OCI-LY7 (cell line): Measurements from ENCODE around the gene SUV39H1. TPM values are rescaled to one million over a fixed set of nuclear protein-coding genes. Genes with fewer than 3 reads are reported as not detected.
A peak's percentile ranks its signal among the peaks of the same experiment; 100 is the strongest.

Experiments used
- BruUV-seq: library from RNA; stranded (reverse); fragments of 400-500 nt; replicated peaks from 2 replicates; lab custom pipeline; 2021; lab: Mats Ljungman, UMichigan
- CTCF ChIA-PET: fragments of 300-600 bp; sonication (Branson Sonifier 250); formaldehyde crosslinking; loops from one replicate; lab custom pipeline; 2022; ENCODE audit warnings: antibody characterized with exemption; ENCODE audit not compliant: unreplicated experiment; lab: Charles Lee
- POLR2A ChIA-PET: fragments of 300-600 bp; sonication (Branson Sonifier 250); formaldehyde crosslinking; loops from one replicate; lab custom pipeline; 2022; ENCODE audit warnings: antibody characterized with exemption; lab: Charles Lee
- DNase-seq: peaks from one replicate; pipeline ENCODE4 v3.0.0-alpha.2; 2015; ENCODE audit warnings: low spot score
- H2AFZ ChIP-seq: fragments of 200-600 bp; sonication (generic), shearing (Covaris generic); 2 replicates; pipeline ENCODE4 v1.6.1; 2014; ENCODE audit warnings: mild to moderate bottlenecking, antibody characterized with exemption, low read length, moderate library complexity
- H3K27ac ChIP-seq: fragments of 200-600 bp; sonication (generic); 2 replicates; pipeline ENCODE4 v1.5.1; 2014; ENCODE audit warnings: mixed run types, low read depth, mild to moderate bottlenecking, moderate library complexity, low read length, inconsistent platforms; ENCODE audit not compliant: poor library complexity, severe bottlenecking
- H3K36me3 ChIP-seq: fragments of 200-600 bp; sonication (generic); 2 replicates; pipeline ENCODE4 v1.6.1; 2014; ENCODE audit warnings: mild to moderate bottlenecking, antibody characterized with exemption, low read length, moderate library complexity, mixed read lengths; ENCODE audit not compliant: insufficient read depth
- H3K4me1 ChIP-seq: fragments of 200-600 bp; sonication (generic); 2 replicates; pipeline ENCODE4 v1.5.1; 2014; ENCODE audit warnings: mild to moderate bottlenecking, low read length; ENCODE audit not compliant: insufficient read depth, poor library complexity, severe bottlenecking
- H3K4me2 ChIP-seq: fragments of 200-600 bp; sonication (generic); 2 replicates; pipeline ENCODE4 v1.6.1; 2014; ENCODE audit warnings: mild to moderate bottlenecking, low read length
- H3K4me3 ChIP-seq: fragments of 200-600 bp; sonication (generic); 2 replicates; pipeline ENCODE4 v1.5.1; 2014; ENCODE audit warnings: mild to moderate bottlenecking, low read depth, low read length; ENCODE audit not compliant: poor library complexity, severe bottlenecking
- H3K79me2 ChIP-seq: fragments of 200-600 bp; sonication (generic); 2 replicates; pipeline ENCODE4 v1.6.1; 2016; ENCODE audit warnings: low read depth, mild to moderate bottlenecking, low read length, moderate library complexity, mixed read lengths; ENCODE audit not compliant: insufficient read depth
- H3K9me2 ChIP-seq: fragments of 200-600 bp; sonication (generic); 2 replicates; pipeline ENCODE4 v1.6.1; 2016; ENCODE audit warnings: mild to moderate bottlenecking, low read length, mixed read lengths; ENCODE audit not compliant: insufficient read depth
- H3K9me3 ChIP-seq: fragments of 200-600 bp; sonication (generic); 2 replicates; pipeline ENCODE4 v1.6.1; 2014; ENCODE audit warnings: mild to moderate bottlenecking, mixed run types, low read length, mixed read lengths
- H4K20me1 ChIP-seq: fragments of 200-600 bp; sonication (generic); 2 replicates; pipeline ENCODE4 v1.6.1; 2014; ENCODE audit warnings: mild to moderate bottlenecking, antibody characterized with exemption, low read length, moderate library complexity, mixed read lengths; ENCODE audit not compliant: insufficient read depth
- EZH2phosphoT487 ChIP-seq: fragments of 200-600 bp; sonication (generic); IDR thresholded peaks from 2 replicates; pipeline ENCODE4 v1.6.1; 2018; ENCODE audit warnings: low read depth, borderline replicate concordance, mild to moderate bottlenecking, mixed run types, antibody characterized with exemption, low read length, moderate library complexity, mixed read lengths
- intact Hi-C: fragments of 100-400 bp; cut with micrococcal nuclease; formaldehyde crosslinking; loops from one replicate; pipeline ENCODE4 v1.10.0; 2022; ENCODE audit not compliant: unreplicated experiment
- total RNA-seq, 2 experiments: library from RNA; depleted of rRNA in 1 of 2; stranded (reverse); fragments of >200 nt in 1 of 2; shearing (Covaris generic) in 1 of 2; gene quantifications; 2 replicates each; pipeline ENCODE4 v1.2.3, GENCODE V29; 2014 to 2022
- TF ChIP-seq, protein P1 (sequence below): fragments of 200-600 bp; sonication (generic); conservative IDR thresholded peaks from 2 replicates; pipeline ENCODE4 v1.5.1; 2014; ENCODE audit warnings: mild to moderate bottlenecking, antibody characterized with exemption, low read length, moderate library complexity, mixed read lengths

Gene SUV39H1
- total RNA-seq, 2 experiments from 2014 or later: 27.0 to 34.2 TPM

DNA sequence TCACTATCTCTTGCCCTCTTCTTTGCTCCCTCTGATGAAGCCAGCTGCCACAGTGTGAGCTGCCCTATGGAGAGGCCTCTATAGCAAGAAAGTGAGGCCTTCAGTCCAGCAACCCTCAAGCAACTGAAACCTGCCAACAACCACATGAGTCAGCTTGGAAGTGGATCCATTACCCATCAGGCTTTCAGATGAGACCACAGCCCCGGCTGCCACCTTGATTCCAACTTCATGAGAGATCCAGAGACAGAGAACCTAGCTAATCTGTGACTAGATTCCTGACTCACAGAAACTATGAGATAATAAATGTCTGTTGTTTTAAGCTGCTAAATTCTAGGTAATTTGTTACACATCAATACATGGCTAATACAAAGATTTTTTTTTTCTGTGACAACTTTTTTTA is 33.3 kb upstream of the SUV39H1 start:
- intact Hi-C loops: no loop called here
- Histone ChIP-seq H3K36me3 (no peaks in the 10 kb centered on the region; the same call in 1 of the 2 replicates), H3K4me3 (no peak overlapping the region), H3K9me2 (no peaks in the 10 kb centered on the region), H4K20me1 (no peaks in the 10 kb centered on the region), H3K9me3 (no peaks in the 10 kb centered on the region), H3K27ac (no peak overlapping the region), H3K4me1 (peaks cover 38% of the 10 kb centered on the region), H2AFZ (no peak overlapping the region), H3K79me2 (no peaks in the 10 kb centered on the region), H3K4me2 (no peak overlapping the region)
- DNase-seq: no peak
- CTCF ChIA-PET: no interaction called here
- no peak for TF ChIP-seq EZH2phosphoT487
- TF ChIP-seq, protein P1, sequence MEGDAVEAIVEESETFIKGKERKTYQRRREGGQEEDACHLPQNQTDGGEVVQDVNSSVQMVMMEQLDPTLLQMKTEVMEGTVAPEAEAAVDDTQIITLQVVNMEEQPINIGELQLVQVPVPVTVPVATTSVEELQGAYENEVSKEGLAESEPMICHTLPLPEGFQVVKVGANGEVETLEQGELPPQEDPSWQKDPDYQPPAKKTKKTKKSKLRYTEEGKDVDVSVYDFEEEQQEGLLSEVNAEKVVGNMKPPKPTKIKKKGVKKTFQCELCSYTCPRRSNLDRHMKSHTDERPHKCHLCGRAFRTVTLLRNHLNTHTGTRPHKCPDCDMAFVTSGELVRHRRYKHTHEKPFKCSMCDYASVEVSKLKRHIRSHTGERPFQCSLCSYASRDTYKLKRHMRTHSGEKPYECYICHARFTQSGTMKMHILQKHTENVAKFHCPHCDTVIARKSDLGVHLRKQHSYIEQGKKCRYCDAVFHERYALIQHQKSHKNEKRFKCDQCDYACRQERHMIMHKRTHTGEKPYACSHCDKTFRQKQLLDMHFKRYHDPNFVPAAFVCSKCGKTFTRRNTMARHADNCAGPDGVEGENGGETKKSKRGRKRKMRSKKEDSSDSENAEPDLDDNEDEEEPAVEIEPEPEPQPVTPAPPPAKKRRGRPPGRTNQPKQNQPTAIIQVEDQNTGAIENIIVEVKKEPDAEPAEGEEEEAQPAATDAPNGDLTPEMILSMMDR: no peak
- POLR2A ChIA-PET: interaction anchor here (0.6 to 1.2 kb wide), 3 partner anchors 9 to 143 kb away, joined by 3 to 4 read pairs (median 3); partner anchors contain the start of gene WAS
- no TSS peak for BruUV-seq

DNA sequence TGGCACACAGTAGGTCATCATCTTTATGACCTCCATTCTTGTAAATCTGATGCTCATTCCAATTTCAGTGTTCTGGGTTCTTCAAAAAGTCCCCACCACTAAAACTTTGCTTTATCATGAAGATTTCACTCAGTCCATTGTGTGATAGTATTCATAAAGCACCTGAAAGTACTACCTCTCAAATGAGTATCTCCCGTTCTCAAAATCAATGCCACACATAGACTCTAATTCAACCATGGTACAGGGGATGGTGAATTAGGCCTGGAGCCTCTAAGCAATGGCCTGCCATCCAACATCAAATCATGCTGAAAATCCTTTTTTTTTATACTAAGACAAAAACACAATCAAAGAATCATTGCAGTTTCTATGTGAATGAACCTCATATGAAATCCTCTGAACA is 32.4 kb upstream of the SUV39H1 start:
- Histone ChIP-seq H3K27ac (peak overlapping the region; percentile 28), H3K36me3 (no peaks in the 10 kb centered on the region; the same call in 1 of the 2 replicates), H3K4me1 (peaks cover 39% of the 10 kb centered on the region), H4K20me1 (no peaks in the 10 kb centered on the region), H2AFZ (no peak overlapping the region), H3K4me3 (no peak overlapping the region), H3K79me2 (no peaks in the 10 kb centered on the region), H3K4me2 (no peak overlapping the region), H3K9me2 (no peaks in the 10 kb centered on the region), H3K9me3 (no peaks in the 10 kb centered on the region)
- no peak for DNase-seq
- TF ChIP-seq, protein P1: no peak
- TF ChIP-seq EZH2phosphoT487: no peak
- intact Hi-C loops: no loop called here
- ChIA-PET CTCF (no interaction called here), POLR2A (interaction anchor here (1.2 kb wide), 1 partner anchor 19 kb away, joined by 3 read pairs; the partner anchor contains the start of gene WAS)
- BruUV-seq: no TSS peak

DNA sequence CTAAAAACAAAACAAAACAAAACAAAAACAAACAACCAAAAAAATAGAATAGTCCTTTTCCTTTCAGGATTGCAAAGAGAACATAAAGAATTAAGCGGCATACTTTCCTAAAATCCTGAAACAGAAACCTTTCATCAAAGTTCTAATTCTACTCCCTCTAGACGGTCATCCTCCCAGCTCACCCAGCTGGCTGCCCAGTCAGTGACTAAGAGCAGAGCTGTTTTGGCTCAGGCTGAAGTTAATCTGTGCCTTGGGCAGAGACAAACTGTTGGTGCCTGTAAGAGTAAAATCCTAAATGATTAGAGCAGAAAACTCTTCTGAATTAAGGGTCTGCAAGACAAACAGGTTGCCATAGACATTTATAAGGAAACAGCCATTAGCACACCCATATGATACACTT is 30.5 kb upstream of the SUV39H1 start:
- no peaks in the 10 kb centered on the region for H4K20me1 ChIP-seq
- intact Hi-C loops: no loop called here
- CTCF ChIA-PET: no interaction called here
- 0 out of 2 replicates have a peak overlapping the region, but pooled peaks have one; percentile 23 for H2AFZ ChIP-seq
- no peaks in the 10 kb centered on the region for H3K9me2 ChIP-seq
- no peak overlapping the region for H3K4me2 ChIP-seq
- H3K79me2 ChIP-seq: no peaks in the 10 kb centered on the region
- no peak overlapping the region for H3K27ac ChIP-seq
- H3K4me1 ChIP-seq: peaks cover 49% of the 10 kb centered on the region
- BruUV-seq: no TSS peak
- H3K9me3 ChIP-seq: no peaks in the 10 kb centered on the region
- TF ChIP-seq, protein P1: no peak
- TF ChIP-seq EZH2phosphoT487: no peak
- POLR2A ChIA-PET: interaction anchor here (0.7 kb wide), 1 partner anchor 94 kb away, joined by 7 read pairs; no protein-coding TSS in a partner anchor
- no peak overlapping the region for H3K4me3 ChIP-seq
- H3K36me3 ChIP-seq: no peaks in the 10 kb centered on the region; the same call in 1 of the 2 replicates
- no peak for DNase-seq
